Ascending aorta (tissue), 2 donors: ENCODE results near the gene PGLYRP2. TPM values are rescaled to one million over a fixed set of nuclear protein-coding genes. Genes with fewer than 3 reads are reported as not detected.

Experiments
- DNase-seq, 2 donors: peaks; one replicate each; pipeline ENCODE4 v3.0.0-alpha.2; 2019; ENCODE audit warnings: low spot score in 2 of 2
- H3K27ac ChIP-seq, 2 donors: fragments of 200-600 bp; sonication (generic); one replicate each; pipeline ENCODE4 v1.5.1; 2016 to 2017; ENCODE audit warnings: mild to moderate bottlenecking in 1 of 2
- H3K27me3 ChIP-seq: fragments of 200-600 bp; sonication (generic); one replicate; pipeline ENCODE4 v1.5.1; 2017
- H3K36me3 ChIP-seq, 2 donors: fragments of 200-600 bp; sonication (generic); one replicate each; pipeline ENCODE4 v1.5.1; 2016
- H3K4me1 ChIP-seq, 2 donors: fragments of 200-600 bp; sonication (generic); one replicate each; pipeline ENCODE4 v1.5.1; 2016 to 2017; ENCODE audit warnings: mild to moderate bottlenecking in 1 of 2
- H3K4me3 ChIP-seq, 2 donors: fragments of 200-600 bp; sonication (generic); one replicate each; pipeline ENCODE4 v1.5.1; 2016 to 2017; ENCODE audit warnings: mild to moderate bottlenecking in 1 of 2
- H3K9me3 ChIP-seq, 2 donors: fragments of 200-600 bp; sonication (generic); one replicate each; pipeline ENCODE4 v1.5.1; 2016
- intact Hi-C: fragments of 100-400 bp; cut with DNase I; formaldehyde crosslinking; loops from one replicate; pipeline ENCODE4 v1.15.1; 2023
- total RNA-seq: library from RNA; depleted of rRNA; stranded (reverse); fragments of >200 nt; gene quantifications from one replicate; pipeline ENCODE4 v1.1.0, GENCODE V29; 2016
- TF ChIP-seq, protein P1 (sequence below), 3 experiments: fragments of 200-600 bp in 2 of 3; fragments of 450-650 bp in 1 of 3; sonication (generic) in 2 of 3; IDR thresholded peaks; one replicate each; pipeline ENCODE4 v1.5.1; 2016 to 2019; ENCODE audit warnings: antibody characterized with exemption in 3 of 3, mild to moderate bottlenecking in 1 of 3, moderate library complexity in 1 of 3

PGLYRP2 gene, protein sequence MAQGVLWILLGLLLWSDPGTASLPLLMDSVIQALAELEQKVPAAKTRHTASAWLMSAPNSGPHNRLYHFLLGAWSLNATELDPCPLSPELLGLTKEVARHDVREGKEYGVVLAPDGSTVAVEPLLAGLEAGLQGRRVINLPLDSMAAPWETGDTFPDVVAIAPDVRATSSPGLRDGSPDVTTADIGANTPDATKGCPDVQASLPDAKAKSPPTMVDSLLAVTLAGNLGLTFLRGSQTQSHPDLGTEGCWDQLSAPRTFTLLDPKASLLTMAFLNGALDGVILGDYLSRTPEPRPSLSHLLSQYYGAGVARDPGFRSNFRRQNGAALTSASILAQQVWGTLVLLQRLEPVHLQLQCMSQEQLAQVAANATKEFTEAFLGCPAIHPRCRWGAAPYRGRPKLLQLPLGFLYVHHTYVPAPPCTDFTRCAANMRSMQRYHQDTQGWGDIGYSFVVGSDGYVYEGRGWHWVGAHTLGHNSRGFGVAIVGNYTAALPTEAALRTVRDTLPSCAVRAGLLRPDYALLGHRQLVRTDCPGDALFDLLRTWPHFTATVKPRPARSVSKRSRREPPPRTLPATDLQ
- total RNA-seq: not detected

DNA sequence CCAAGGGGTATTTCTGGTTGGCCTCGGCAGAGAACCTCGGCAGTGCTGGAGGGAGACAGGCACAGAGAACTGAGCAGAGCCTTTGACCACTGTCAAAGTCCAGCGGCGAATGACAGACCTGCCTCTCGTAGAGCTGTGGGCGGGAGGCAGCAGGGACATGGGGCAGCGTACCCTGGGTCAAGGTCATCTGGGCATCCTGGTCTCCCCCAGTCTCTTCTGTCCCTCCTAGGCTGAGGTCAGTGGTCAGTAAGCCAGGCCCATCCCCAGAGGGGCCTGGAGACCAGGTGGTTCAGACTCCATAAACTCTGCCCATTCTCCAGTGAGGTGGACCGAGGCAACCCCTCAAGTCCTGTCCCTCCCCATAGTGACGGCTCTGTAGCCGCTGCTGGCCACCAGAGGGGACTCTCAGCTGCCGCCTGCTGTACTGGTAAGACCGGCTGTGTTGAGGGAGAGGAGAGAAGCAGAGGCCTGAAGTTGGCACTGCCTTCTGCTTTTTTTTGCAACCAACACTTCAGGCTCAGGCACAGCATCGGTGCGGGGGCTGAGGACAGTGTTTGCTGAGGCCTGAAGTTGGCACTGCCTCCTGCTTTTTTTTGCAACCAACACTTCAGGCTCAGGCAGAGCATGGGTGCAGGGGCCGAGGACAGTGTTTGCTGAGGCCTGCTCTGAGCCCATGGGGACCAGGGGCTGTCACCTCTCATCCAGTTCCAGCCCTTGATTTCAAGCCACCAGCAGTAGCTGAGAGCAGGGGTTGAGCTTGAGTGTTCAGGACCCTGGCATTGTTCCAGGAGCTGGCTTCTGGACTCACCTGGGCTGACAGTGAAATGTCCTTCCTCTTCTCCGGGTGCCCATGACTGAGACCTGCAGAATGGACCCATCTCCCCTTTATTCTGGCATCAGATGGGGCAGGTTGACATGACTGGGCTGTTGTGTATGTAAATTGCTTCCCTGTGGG is at the start of gene PGLYRP2:
Gene PGLYRP2, minus strand, starts transcription at position 111 of the 955 bp plus-strand sequence. CDS start 130 bp downstream, outside the sequence.
- Histone ChIP-seq H3K27ac (no peak within 1 kb of the TSS), H3K36me3 (no peaks in the 10 kb centered on the region), H3K9me3 (no peaks in the 10 kb centered on the region), H3K4me3 (no peak within 1 kb of the TSS), H3K4me1 (no peaks in the 10 kb centered on the region), H3K27me3 (no peaks in the 10 kb centered on the region)
- intact Hi-C loops: no loop called here
- TF ChIP-seq, protein P1, sequence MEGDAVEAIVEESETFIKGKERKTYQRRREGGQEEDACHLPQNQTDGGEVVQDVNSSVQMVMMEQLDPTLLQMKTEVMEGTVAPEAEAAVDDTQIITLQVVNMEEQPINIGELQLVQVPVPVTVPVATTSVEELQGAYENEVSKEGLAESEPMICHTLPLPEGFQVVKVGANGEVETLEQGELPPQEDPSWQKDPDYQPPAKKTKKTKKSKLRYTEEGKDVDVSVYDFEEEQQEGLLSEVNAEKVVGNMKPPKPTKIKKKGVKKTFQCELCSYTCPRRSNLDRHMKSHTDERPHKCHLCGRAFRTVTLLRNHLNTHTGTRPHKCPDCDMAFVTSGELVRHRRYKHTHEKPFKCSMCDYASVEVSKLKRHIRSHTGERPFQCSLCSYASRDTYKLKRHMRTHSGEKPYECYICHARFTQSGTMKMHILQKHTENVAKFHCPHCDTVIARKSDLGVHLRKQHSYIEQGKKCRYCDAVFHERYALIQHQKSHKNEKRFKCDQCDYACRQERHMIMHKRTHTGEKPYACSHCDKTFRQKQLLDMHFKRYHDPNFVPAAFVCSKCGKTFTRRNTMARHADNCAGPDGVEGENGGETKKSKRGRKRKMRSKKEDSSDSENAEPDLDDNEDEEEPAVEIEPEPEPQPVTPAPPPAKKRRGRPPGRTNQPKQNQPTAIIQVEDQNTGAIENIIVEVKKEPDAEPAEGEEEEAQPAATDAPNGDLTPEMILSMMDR (IDR thresholded peaks at IDR 0.05): peak in 2 of 3 experiments; percentile 12 to 19
- no peak for DNase-seq

DNA sequence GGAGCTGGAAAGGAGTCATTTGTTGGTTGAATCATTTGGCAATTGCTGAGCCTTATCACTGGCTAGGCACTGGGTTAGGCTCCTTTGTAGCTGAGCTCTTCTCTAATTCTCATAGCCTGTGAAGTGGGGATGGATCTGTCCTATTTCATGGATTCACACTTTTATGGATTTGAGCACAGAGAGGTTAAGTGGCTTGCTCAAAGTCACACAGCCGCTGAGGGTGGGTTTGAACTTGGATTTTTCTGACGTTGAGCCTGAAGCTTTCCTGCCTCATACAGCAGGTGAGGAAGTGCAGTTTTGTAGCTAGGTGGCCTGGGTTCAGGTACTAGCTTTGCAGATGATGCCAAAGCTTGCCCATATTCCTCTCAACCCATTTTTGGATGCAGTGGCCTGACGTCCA is 48.4 kb upstream of the PGLYRP2 start:
- Histone ChIP-seq H3K4me1 (no peaks in the 10 kb centered on the region), H3K36me3 (no peaks in the 10 kb centered on the region), H3K4me3 (no peak overlapping the region), H3K9me3 (no peaks in the 10 kb centered on the region), H3K27me3 (no peaks in the 10 kb centered on the region), H3K27ac (no peak overlapping the region)
- no peak for DNase-seq
- intact Hi-C loops: no loop called here
- TF ChIP-seq, protein P1 (IDR thresholded peaks at IDR 0.05): no peak

DNA sequence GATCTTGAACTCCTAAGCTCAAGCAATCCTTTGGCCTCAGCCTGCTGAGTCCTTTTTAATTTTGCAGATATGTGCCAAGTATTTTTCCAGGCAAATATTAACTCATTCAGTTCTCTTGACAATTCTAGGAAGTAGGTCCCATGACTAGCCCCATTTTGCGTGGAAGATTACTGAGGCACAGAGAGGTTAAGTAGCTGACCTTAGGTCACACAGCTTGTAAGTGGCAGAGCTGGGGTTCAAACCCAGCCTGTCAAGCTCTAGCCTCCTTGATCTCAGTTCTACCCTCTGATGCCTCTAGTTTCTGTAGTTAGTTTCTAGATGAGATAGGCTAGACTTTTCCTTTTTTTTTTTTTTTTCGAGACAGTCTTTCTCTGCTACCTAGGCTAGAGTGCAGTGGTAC is 47.1 kb upstream of the PGLYRP2 start:
- Histone ChIP-seq H3K27ac (no peak overlapping the region), H3K9me3 (no peaks in the 10 kb centered on the region), H3K4me1 (no peaks in the 10 kb centered on the region), H3K27me3 (no peaks in the 10 kb centered on the region), H3K36me3 (no peaks in the 10 kb centered on the region), H3K4me3 (no peak overlapping the region)
- intact Hi-C loops: no loop called here
- TF ChIP-seq, protein P1 (IDR thresholded peaks at IDR 0.05): no peak
- DNase-seq: no peak

DNA sequence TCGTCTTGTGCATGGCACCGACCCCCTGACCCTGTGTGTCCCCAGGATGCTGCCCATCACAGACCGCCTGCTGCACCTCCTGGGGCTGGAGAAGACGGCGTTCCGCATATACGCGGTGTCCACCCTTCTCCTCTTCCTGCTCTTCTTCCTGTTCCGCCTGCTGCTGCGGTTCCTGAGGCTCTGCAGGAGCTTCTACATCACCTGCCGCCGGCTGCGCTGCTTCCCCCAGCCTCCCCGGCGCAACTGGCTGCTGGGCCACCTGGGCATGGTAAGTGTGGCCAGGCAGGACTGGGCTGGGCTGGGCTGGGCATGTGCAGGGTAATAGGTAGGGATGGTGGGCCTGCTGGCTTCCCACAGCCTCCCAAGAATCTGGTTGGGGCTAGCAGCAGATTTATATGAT is 46.0 kb upstream of the PGLYRP2 start:
- intact Hi-C loops: no loop called here
- Histone ChIP-seq H3K9me3 (no peaks in the 10 kb centered on the region), H3K27ac (no peak overlapping the region), H3K36me3 (no peaks in the 10 kb centered on the region), H3K27me3 (no peaks in the 10 kb centered on the region), H3K4me1 (no peaks in the 10 kb centered on the region), H3K4me3 (no peak overlapping the region)
- no peak for DNase-seq
- TF ChIP-seq, protein P1 (IDR thresholded peaks at IDR 0.05): no peak

DNA sequence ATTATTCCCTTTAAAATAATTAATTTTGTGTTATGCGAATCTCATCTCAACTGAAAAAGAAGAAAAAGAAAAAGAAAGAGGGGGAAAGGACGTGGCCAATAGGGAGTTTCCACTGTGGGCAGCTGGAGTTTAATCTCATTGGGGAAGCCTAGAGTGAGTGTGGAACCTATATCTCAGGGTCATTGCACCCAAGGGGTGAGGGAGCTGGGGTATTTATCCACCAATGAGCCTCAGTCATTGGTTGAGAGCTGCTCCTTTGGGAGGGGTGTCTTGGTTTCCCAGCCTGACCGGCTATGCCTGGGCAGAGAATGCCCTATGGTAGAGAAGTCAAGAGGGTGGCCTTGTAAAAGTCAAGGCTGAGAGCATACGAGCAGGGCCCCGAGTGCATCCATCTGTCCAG is 45.5 kb upstream of the PGLYRP2 start:
- H3K9me3 ChIP-seq: no peaks in the 10 kb centered on the region
- TF ChIP-seq, protein P1 (IDR thresholded peaks at IDR 0.05): no peak
- no peaks in the 10 kb centered on the region for H3K4me1 ChIP-seq
- no peaks in the 10 kb centered on the region for H3K36me3 ChIP-seq
- H3K27ac ChIP-seq: no peak overlapping the region
- intact Hi-C loops: no loop called here
- H3K27me3 ChIP-seq: no peaks in the 10 kb centered on the region
- DNase-seq: no peak
- no peak overlapping the region for H3K4me3 ChIP-seq
